HG03064 (cell line): ENCODE measurements around the gene MPST.

ENCODE experiments used
- ATAC-seq: cut with Tn5 transposase; IDR thresholded peaks from one replicate; pipeline ENCODE4 v1.9.1; 2021; ENCODE audit warnings: low read depth; ENCODE audit not compliant: unreplicated experiment

The MPST gene

DNA sequence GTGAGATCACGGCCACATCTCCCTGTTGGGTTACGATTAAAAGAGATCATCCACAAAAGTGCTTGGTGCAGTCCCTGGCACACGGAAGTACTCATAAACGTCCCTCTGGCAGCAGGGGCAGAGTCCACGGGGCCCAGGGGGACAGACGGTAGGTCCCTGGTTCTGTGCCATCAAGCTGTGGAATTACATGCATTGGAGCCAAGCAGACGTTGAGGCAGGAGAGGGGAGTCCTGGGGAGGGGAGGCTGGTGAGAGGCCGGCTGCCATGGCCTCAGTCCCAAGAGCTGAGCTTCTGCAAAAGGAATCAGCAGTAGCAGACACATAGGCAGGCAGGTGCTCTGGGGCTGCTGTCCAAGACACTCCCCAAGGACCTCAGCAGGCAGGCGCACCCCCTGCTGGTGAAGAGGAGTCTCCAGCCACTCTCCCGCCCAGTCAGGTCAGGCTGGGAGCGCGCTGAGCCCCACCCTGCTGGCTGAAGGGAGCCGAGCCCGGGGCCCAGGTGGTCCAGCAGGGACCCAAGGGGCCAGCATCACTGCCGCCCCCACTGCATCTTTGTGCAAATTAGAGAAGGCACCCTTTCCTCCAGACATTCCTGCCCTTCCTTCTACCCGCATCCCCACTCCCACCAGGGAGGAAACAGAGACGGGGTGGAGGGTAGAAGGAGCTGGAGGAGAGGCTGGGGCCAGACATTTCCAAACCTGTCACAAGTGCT lies 24.4 kb downstream of the MPST start:
- ATAC-seq = no peak

DNA sequence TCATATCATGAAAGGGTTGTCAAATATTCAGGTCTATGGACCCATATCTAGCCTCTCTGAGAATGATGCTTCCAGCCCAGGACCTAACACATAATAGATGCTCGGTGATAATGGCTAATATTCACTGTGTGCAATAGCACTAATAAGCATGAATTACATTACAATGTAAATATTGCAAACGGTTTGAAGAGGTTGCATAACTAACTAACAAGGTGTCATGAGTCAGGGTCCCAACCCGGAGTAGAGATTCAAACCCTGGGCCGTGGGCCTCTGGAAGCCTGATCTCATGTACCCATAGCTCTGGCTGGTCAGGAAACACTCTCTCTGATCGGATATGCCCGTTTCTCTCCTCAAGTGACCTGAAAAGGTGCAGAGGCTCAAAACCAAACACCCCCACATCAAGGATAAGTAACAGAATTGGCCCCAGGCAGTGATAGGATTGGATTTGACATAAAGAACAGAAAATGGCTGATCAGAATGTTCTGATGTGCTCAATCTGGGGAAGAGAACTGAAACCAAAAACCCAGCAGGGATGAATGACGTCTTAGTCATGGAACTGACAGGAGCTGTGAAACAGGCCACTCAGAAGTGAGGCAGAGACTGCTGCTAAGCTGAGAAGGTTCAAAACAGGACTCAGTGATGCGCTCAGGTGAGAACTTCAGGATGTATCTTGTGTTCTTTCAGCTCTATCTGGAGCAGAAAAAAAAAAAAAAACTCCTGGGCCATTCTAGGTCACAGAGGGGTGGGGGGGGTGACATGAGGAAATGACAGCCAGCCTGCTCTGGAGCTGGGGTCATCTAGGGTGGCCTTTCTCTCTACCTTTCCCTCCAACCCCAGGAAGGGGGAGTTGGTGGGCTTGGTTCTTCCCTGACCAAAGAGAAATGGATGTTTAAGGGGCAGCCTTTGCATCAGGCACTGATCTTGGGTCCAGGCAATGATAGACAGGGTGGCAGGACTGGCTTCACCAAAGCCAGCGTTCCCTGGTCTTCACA lies 25.4 kb downstream of the MPST start:
- no peak for ATAC-seq

DNA sequence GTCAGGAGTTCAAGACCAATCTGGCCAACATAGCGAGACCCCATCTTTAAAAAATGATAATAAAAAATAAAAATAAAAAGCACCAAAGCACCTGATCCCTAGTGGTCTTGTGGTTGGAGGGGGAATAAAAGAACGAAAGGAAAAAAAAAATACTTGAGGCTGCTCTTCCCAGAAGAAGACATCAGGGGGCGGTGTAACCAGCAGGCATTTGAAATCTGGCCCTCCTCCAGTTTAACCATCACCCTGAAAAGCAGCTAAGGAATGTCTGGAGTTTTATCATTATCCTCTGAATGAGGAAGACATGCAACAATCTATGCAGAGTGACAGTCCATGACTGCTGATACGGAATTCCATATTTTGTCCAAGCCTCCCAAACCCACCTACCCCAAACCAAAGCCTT lies 26.4 kb downstream of the MPST start:
- ATAC-seq = no peak

DNA sequence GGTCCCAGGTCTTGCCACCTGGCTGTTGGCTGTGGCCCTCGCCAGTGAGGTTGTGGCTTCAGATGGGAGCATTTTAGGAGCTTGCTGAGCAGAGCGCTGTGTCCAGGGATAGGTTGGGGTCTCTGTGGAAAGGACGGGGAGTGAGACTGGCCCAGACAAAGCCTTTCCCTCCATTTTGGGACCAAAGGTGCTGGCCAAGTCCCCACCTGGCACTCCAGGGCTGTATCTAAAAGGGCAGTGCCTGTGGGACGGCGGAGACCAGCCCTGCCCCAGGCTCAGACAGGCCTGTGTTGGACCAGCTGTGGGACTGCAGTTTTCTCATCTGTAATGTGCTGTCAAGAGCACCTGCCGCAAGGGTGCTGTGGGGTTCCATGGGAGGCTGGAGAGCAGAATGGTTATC lies 27.0 kb downstream of the MPST start:
- ATAC-seq = no peak

DNA sequence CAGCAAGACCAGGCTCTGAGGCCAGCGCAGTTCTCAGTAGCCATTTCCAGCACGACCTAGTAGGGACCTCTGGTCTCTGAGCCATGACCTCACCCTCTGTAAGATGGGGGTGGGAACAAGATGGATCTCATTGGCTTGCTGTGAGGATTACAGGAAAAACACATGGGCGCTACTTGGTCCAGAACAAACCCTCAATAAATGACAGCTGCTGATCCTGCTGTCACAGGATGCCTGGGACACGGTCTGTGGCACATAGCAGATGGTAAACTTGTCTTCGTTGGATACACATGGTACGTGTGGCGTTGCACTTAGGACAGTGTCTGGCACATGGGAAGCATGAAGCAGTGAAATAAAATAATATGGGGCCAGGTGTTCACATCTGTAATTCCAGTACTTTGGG lies 27.5 kb downstream of the MPST start:
- ATAC-seq = no peak

DNA sequence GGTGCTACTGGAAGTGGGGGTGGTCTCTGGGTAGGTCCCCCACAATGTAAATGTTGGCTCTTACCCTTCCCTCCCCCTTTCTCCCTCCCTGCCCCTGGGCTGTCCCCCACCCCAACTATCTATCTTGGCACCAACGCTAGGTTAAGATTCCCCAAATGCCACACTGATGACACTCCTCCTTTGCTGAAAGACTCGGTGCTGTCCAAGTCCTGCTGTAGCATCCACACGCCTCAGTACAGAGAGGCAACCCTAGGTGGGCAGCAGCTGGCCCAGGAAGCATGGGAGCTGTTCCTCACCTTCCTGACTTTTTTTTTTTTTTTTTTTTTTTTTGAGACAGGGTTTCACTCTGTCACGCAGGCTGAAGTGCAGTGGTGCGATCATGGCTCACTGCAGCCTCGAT lies 28.6 kb downstream of the MPST start:
- no peak for ATAC-seq

DNA sequence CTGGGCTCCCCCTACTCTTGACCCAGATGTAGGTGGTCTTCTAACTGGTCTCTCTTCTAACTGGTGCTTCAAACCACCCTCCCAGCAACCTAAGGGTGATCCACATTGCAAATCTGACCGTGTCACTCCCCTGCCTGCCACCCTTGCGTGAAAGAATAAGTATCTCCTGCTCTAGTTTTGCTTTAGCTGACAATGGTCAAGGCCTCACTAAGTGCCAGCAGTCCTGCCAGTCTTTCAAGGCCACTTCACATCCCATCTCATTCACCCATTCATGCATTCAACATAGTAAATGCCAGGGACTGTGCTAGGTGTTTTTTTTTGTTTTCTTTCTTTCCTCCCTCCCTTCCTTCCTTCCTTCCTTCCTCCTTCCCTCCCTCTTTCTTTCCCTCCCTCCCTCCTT lies 29.7 kb downstream of the MPST start:
- no peak for ATAC-seq

DNA sequence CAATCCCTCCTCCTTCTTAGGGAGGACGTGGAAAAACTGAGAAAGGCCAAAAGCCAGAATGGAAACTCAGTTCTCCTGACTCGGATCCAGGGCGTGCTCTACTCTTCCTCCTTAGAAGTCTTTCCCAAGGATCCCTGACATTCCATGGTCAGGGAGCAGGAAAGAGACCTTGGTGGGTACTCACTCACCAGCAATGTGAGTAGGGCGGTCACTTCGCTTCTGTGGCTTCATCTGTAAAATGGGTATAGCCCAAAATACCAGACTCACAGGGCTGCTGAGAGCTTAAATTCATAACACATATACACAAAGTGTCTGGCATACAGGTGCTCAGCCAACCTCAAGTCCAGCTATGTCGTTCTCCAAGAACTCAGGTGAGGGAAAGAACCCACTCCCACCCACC lies 31.4 kb downstream of the MPST start:
- no peak for ATAC-seq

DNA sequence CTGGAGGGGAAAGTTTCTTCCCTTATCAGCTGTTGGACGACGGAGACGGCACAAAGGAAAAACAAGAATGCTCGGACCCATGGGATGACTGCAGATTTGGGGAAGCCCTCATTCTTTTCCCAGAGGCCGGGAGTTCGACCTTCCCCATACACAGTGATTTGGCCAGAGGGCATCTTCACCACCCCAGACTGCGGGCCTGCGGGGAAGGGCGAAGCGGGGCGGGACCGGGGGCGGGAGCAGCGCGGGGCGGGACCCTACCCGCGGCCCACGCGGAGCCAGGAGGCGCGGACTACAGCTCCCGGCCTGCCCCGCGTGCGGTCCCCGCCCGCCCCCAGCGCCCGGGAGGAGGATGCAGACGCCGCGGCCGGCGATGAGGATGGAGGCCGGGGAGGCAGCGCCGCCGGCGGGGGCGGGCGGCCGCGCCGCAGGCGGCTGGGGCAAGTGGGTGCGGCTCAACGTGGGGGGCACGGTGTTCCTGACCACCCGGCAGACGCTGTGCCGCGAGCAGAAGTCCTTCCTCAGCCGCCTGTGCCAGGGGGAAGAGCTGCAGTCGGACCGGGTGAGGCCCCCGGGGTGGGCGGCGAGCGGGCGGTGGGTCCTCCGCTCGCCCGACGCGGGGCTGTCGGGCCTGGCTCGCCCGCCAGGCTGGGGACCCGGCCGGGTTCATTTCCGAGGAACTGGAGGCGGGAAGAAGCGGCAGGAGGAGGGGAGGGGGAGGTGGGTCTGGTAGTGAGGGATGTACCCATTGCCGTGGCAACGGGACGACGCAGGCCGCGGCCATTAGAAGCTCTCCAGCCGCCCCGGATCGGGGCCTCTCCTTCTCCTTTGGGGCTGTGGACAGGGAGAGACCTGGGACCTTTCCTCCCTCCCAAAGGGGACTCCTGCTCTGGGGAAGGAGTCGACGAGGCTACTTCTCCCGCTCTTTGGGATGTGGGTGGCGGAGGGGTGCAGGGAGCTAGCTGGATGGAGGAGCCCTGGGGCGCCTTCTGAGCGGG lies 32.1 kb downstream of the MPST start, which contains the start of gene KCTD17:
Gene KCTD17 (plus strand): TSS at position 352 of the 995 bp plus-strand sequence. CDS start 19 bp downstream, at position 371.
- ATAC-seq = no peak

DNA sequence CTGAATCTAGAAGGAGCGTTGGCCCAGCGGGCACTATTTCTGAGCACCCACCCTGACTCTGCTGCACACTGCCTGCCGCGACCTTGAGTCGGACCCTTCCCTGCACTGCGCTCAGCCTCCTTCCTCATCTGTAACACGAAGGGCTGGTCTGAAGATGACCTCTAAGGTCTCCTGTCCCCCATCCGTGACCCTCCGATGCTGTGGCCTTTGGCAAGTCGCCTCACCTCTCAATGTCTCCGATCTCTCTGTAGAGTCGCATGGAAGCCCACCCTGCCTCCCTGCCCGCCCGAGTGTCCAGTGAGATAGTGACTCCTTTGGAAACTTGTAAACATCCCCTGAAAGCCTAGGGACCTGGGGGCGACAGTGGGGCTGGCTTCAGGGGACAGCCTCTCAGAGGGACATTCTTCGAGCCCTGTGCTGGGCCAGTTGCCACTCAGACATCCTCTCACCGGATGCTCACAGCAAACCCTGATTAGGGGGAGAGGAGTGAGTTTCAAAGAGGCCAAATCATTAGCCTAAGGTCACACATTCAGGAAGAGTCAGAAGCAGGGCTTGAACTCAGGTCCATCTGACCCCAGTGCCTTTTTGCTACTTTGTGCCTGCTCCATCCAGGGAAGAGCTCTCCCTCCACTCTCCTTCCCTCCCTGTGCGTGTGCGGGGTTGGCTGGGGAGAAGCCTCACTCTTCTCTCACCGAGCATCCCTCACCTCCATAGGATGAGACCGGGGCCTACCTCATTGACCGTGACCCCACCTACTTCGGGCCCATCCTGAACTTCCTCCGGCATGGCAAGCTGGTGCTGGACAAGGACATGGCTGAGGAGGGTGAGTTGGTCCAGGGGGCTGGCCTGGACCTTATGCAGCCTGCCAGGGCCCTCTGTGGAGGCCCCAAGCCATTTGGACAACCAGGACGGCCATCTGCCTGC lies 33.1 kb downstream of the MPST start:
- ATAC-seq = no peak

DNA sequence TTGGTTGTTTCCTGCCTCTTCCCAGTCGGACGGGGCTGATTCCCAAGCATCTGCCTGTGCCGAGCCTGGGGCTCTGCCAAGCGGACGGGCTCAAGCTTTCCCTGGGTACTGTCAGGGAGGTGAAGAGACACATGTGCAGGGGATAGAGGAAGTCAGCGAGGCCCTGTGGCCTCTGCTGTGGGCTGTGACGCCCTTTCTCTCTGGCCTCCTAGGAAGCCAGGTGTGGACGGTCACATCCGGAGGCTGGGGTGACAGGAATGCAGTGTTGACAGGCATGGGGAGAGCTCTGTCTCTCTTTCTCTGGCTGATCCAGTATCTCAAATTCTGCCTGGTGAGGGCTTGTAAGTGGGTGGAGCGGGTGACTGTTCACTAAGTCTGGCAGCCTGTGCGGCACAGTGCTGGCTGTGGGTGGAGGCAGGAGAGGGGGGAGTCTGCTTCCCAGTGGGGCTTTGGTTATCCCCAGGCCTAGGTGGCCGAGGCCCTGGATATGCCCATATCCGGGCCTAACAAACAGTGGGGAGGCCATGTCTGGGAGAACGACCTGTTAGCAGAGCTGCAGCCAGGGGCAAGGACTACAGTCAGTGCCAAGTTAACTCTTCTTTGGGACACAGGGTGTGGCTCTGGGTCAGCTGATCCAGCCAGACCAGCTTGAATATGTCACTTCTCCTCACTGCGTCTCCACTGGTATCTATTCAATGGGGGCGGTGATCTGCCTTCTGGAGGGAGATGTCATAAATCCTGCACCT lies 33.9 kb downstream of the MPST start:
- no peak for ATAC-seq

DNA sequence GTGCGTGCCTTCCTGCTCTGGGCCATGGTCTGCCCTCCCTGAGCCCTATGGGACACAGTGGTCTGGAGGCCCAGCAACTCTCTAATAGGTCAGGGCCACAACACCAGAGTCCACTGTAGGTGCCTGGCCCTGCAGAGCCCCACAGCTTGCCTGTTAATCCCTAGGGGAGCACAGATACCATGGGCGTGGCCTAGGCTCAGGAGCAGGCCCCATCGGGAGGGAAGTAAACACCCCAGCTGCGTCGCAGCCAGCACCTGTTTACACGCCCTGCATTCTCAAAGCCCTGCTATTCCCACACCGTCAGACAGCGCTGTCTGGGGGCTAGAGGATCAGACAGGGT lies 34.5 kb downstream of the MPST start:
- ATAC-seq = no peak

DNA sequence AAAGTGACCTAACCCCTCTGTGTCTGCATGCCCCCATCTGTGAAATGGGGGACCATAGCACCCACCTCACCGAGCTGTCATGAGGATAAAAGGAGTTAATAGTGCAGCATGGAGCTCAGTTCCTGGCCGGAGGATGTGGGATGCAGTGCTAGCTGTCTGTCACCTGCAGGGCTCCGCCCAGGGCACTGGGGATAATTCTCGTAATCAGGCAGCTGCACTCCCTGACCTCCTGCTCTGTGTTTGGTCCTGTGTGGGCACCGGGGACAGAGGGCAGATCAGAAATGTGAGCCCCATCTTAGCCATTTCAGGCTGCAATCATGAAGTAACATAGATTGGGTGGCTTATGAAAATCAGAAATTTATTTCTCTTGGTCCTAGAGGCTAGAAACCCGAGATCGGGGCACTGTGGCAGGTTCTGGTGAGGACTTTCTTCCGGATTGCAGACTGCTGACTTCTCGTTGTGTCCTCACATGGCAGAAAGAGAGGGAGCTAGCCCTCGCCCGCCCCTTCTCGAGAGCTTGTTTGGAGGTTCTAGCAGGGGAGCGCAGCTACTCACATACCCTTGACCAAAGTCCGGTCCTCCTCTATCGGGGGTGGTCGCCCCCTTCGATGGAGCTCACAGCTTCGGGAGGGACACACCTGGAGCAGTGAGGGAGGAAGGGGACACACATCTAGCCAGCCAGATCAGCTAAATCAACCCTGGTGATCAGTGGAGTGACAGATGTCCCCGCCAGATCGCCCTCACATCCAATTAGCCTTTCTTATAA lies 35.2 kb downstream of the MPST start:
- ATAC-seq = no peak

DNA sequence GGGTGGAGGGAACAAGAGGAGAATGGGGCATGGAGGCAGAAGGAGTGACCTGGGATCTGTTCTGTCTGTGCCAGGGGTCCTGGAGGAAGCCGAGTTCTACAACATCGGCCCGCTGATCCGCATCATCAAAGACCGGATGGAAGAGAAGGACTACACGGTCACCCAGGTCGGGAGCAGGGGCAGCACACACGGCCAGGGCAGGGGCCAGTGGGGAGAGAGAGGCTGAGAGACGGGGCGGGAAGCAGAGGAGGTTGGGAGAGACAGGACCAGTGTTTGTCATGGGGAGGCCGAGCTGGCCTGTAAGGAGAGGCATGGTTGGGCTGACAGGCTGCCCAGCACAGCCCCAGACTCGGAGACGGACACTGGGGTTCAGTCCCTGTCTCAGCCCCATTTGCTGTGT lies 36.7 kb downstream of the MPST start:
- no peak for ATAC-seq

DNA sequence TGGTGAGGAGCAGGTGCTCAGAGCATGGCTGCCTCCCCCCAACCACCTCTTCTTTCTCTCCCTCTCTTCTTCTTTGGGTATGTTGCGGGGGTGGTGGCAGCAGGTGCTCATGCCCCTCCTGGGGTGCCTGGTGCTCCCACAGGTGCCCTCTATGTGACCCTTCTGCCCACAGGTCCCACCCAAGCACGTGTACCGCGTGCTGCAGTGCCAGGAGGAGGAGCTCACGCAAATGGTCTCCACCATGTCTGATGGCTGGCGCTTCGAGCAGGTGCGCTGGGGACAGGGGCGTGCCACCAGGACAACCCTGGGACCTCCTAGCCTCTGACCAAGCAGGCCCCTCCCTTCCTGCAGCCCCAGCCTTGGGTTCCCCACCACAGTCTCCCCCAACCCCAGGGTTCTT lies 37.7 kb downstream of the MPST start:
- no peak for ATAC-seq

DNA sequence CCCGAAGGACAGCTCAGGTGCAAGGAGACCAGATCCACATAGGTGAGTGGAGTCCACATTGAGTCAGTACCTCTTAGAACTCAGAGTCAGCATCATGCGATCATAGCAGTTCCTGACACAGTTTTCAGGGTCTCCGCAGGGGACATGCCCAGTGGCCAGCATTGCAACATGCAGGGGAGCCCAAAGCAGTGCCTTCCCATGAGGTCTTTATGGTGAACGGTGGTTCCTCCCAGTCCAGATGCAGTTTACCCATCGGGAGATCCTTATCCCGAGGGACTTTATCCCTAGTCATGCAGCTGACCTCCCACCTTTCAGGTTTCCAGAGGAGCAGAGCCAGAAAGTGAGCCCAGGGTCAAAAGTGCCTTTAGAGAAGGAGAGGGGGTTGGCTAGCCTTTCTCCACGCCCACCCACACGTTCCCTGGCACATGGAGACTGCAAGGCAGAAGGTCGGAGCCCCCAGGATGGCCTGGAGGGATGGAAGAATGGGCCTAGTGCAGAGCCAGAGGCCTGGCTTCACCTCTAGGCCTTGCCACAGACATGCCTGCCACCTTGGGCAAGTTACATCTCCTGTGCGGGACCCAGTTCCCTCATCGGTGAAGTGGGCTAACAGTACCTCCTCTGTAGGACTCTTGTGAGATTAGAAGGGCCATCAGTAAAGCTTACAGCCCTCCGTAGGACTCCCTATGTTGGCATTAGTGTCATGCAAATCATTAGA lies 38.4 kb downstream of the MPST start:
- no peak for ATAC-seq

DNA sequence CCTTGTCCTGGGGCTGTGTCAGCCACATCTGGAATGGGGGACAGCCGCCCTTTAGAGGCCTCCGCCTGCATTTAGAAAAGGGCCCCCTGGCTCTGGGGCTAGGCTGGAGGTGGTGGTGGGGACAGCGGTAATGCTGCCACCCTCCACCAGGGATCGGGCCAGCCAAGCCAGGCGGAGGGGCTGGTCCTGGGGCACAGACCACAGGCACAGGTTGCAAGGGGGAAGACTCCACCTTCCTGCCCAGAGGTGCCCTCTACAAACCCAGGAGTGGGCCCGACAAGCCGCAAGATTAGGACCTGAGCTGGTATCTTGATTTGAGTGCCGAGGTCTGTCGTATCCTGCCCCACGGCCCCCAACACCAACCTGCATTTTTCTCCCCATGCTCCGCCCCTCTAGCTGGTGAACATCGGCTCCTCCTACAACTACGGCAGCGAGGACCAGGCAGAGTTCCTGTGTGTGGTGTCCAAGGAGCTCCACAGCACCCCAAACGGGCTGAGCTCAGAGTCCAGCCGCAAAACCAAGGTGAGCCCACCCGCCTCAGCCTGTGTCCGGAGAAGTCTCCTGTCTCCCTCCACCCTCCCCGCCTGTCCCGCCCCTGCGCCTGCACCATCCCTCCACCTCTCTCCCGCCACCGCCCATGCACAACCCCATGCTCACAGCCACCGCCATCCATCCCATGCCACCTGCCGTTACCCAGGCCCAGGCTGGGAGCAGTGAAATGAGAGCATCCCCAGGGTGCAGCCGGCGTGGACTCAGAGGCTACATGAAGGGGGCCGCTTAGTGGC lies 39.6 kb downstream of the MPST start:
- no peak for ATAC-seq
